ENCODE measurements around the gene MYOM1. TPM values are rescaled to one million over a fixed set of nuclear protein-coding genes. Genes with fewer than 3 reads are reported as not detected.

Gene MYOM1
- total RNA-seq, 2 experiments from 2014 or later = 0.74 to 1.5 TPM

GRCh38 chr18:3170441-3171161 is 49.2 kb downstream of the MYOM1 start:
- H3K36me3 Mint-ChIP-seq (ENCODE audit: low read depth) = no peaks in the 10 kb centered on the region
- no peak overlapping the region for H3K4me3 Mint-ChIP-seq
- no peak for TF ChIP-seq CTCF (IDR thresholded peaks at IDR 0.05)
- ChIA-PET POLR2A (no interaction called here), CTCF (no interaction called here)
- H3K27ac Mint-ChIP-seq = no peak overlapping the region
- DNase-seq = no peak
- H3K27me3 ChIP-seq (ENCODE audit: control insufficient read depth in 1 of 2, insufficient read depth in 2 of 2, low read length in 2 of 2) = no peaks in the 10 kb centered on the region
- H3K27me3 Mint-ChIP-seq = no peaks in the 10 kb centered on the region
- no peak overlapping the region for H3K27ac ChIP-seq (ENCODE audit: low read depth in 1 of 2, low read length in 2 of 2)
- H3K4me1 Mint-ChIP-seq (ENCODE audit: low read depth) = no peaks in the 10 kb centered on the region
- no peaks in the 10 kb centered on the region for H3K9me3 Mint-ChIP-seq
- no peak for ATAC-seq (ENCODE audit: poor library complexity)
- H3K4me3 ChIP-seq (ENCODE audit: low read length) = no peak overlapping the region
- intact Hi-C loops (cut with DNase I, micrococcal nuclease) = no loop called here
- H3K9me3 ChIP-seq (ENCODE audit: control insufficient read depth in 1 of 2, insufficient read depth in 1 of 2, low read length in 2 of 2) = no peaks in the 10 kb centered on the region
- no peaks in the 10 kb centered on the region for H3K4me1 ChIP-seq (ENCODE audit: insufficient read depth, low read length)
- H3K36me3 ChIP-seq (ENCODE audit: insufficient read depth, low read length) = no peaks in the 10 kb centered on the region

- no peaks in the 10 kb centered on the region for H3K36me3 Mint-ChIP-seq (ENCODE audit: low read depth)
- no peak overlapping the region for H3K4me3 Mint-ChIP-seq
- H3K9me3 Mint-ChIP-seq = no peaks in the 10 kb centered on the region
- POLR2A ChIA-PET = no interaction called here
- DNase-seq (no peak), ATAC-seq (ENCODE audit: poor library complexity) (no peak)
- no peak overlapping the region for H3K4me3 ChIP-seq (ENCODE audit: low read length)
- H3K27me3 ChIP-seq (ENCODE audit: control insufficient read depth in 1 of 2, insufficient read depth in 2 of 2, low read length in 2 of 2) = no peaks in the 10 kb centered on the region
- no peak overlapping the region for H3K27ac Mint-ChIP-seq
- no peaks in the 10 kb centered on the region for H3K4me1 ChIP-seq (ENCODE audit: insufficient read depth, low read length)
- TF ChIP-seq CTCF (IDR thresholded peaks at IDR 0.05) = no peak
- H3K36me3 ChIP-seq (ENCODE audit: insufficient read depth, low read length) = no peaks in the 10 kb centered on the region
- H3K9me3 ChIP-seq (ENCODE audit: control insufficient read depth in 1 of 2, insufficient read depth in 1 of 2, low read length in 2 of 2) = no peaks in the 10 kb centered on the region
- no peaks in the 10 kb centered on the region for H3K27me3 Mint-ChIP-seq
- intact Hi-C loops (cut with DNase I, micrococcal nuclease) = loop anchor here in 1 of 2 experiments (5.0 kb wide), 1 partner anchor 58 kb away; no protein-coding TSS in a partner anchor
- H3K27ac ChIP-seq (ENCODE audit: low read depth in 1 of 2, low read length in 2 of 2) = no peak overlapping the region
- no peaks in the 10 kb centered on the region for H3K4me1 Mint-ChIP-seq (ENCODE audit: low read depth)
- CTCF ChIA-PET = no interaction called here
Observed at GRCh38 chr18:3164381-3164780, 55.4 kb downstream of the MYOM1 start.

- Mint-ChIP-seq H3K27me3 (no peaks in the 10 kb centered on the region), H3K27ac (no peak overlapping the region), H3K4me1 (ENCODE audit: low read depth) (no peaks in the 10 kb centered on the region), H3K9me3 (no peaks in the 10 kb centered on the region), H3K4me3 (no peak overlapping the region), H3K36me3 (ENCODE audit: low read depth) (no peaks in the 10 kb centered on the region)
- Histone ChIP-seq H3K27me3 (ENCODE audit: control insufficient read depth in 1 of 2, insufficient read depth in 2 of 2, low read length in 2 of 2) (no peaks in the 10 kb centered on the region), H3K4me3 (ENCODE audit: low read length) (no peak overlapping the region), H3K36me3 (ENCODE audit: insufficient read depth, low read length) (no peaks in the 10 kb centered on the region), H3K4me1 (ENCODE audit: insufficient read depth, low read length) (no peaks in the 10 kb centered on the region), H3K27ac (ENCODE audit: low read depth in 1 of 2, low read length in 2 of 2) (no peak overlapping the region), H3K9me3 (ENCODE audit: control insufficient read depth in 1 of 2, insufficient read depth in 1 of 2, low read length in 2 of 2) (no peaks in the 10 kb centered on the region)
- CTCF ChIA-PET = no interaction called here
- DNase-seq (no peak), ATAC-seq (ENCODE audit: poor library complexity) (no peak)
- intact Hi-C loops (cut with DNase I, micrococcal nuclease) = loop anchor here in 1 of 2 experiments (5.0 kb wide), 1 partner anchor 58 kb away; no protein-coding TSS in a partner anchor
- POLR2A ChIA-PET = no interaction called here
- TF ChIP-seq CTCF (IDR thresholded peaks at IDR 0.05) = no peak
Observed at GRCh38 chr18:3163968-3164367, 55.8 kb downstream of the MYOM1 start.

Measured in CD4-positive, alpha-beta T cell (primary cell).